ENCODE data around the gene RPUSD1.

DNA sequence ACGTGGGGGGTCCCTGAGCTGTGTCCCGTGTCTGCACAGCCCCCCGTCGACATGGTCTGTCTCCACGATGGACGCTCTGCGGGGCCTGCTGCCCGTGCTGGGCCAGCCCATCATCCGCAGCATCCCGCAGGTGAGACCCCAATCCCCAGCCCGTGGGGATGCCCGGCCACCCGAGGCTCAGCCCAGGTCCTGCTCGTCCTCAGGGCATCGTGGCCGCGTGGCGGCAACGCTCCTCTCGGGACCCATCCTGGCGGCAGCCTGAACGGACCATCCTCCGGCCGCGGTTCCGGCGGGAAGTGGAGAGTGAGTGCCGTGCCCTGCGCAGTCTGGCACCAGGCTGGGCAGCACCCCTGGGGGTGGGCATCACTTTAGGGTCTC lies 22.7 kb downstream of the RPUSD1 start:
- TF ChIP-seq, protein P1, sequence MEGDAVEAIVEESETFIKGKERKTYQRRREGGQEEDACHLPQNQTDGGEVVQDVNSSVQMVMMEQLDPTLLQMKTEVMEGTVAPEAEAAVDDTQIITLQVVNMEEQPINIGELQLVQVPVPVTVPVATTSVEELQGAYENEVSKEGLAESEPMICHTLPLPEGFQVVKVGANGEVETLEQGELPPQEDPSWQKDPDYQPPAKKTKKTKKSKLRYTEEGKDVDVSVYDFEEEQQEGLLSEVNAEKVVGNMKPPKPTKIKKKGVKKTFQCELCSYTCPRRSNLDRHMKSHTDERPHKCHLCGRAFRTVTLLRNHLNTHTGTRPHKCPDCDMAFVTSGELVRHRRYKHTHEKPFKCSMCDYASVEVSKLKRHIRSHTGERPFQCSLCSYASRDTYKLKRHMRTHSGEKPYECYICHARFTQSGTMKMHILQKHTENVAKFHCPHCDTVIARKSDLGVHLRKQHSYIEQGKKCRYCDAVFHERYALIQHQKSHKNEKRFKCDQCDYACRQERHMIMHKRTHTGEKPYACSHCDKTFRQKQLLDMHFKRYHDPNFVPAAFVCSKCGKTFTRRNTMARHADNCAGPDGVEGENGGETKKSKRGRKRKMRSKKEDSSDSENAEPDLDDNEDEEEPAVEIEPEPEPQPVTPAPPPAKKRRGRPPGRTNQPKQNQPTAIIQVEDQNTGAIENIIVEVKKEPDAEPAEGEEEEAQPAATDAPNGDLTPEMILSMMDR (conservative IDR thresholded peaks at IDR 0.05) = no peak
- no peak for TF ChIP-seq EZH2 (IDR thresholded peaks at IDR 0.05; ENCODE audit: low read depth)

Data from PC-9 (cell line).